PC-9 (cell line): Measurements from ENCODE around the gene COL24A1.

Source experiments
- CTCF ChIP-seq: fragments of 200-600 bp; sonication (generic); conservative IDR thresholded peaks from 2 replicates; pipeline ENCODE4 v1.6.1; 2017; ENCODE audit warnings: mixed run types, antibody characterized with exemption, mild to moderate bottlenecking, moderate library complexity
- EZH2 ChIP-seq: fragments of 200-600 bp; sonication (generic); IDR thresholded peaks from 2 replicates; pipeline ENCODE4 v1.8.0; 2017; ENCODE audit warnings: antibody characterized with exemption, low read depth

- peak; percentile 86 for TF ChIP-seq CTCF
- no peak for TF ChIP-seq EZH2
These were observed 463.8 kb downstream of the COL24A1 start for GRCh38 chr1:85692730-85693314.
